DOHH2 (cell line): ENCODE data around the gene SCAP.

Experiments
- EZH2phosphoT487 ChIP-seq: fragments of 200-600 bp; sonication (generic); IDR thresholded peaks from 2 replicates; pipeline ENCODE4 v1.6.1; 2017; ENCODE audit warnings: borderline replicate concordance, mild to moderate bottlenecking, antibody characterized with exemption, low read length, moderate library complexity, mixed read lengths
- TF ChIP-seq, protein P1 (sequence below): fragments of 200-600 bp; sonication (generic); IDR thresholded peaks from one replicate; pipeline ENCODE4 v1.5.1; 2014; ENCODE audit warnings: antibody characterized with exemption, mild to moderate bottlenecking, low read depth, low read length; ENCODE audit not compliant: poor library complexity, severe bottlenecking

DNA sequence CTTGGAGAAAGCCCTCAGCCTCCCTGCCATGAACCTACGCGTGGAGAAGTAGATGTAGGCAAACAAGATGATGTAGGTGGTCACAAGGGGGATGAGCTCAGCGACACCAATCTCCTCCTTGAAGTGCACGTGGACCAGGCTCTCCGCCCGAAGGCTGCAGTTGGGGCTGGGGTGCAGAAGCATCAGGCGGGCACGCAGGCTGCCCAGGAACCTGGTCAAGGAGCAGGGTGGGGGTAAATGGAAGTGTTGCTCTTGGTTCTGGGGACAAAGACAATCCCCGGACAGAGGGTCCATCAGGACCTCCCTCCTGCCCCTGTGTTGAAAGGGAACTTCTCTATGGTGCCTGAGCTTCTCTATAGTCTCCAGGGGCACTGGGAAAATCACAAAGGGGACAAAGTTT, 49.8 kb downstream of the SCAP start:
- TF ChIP-seq, protein P1, sequence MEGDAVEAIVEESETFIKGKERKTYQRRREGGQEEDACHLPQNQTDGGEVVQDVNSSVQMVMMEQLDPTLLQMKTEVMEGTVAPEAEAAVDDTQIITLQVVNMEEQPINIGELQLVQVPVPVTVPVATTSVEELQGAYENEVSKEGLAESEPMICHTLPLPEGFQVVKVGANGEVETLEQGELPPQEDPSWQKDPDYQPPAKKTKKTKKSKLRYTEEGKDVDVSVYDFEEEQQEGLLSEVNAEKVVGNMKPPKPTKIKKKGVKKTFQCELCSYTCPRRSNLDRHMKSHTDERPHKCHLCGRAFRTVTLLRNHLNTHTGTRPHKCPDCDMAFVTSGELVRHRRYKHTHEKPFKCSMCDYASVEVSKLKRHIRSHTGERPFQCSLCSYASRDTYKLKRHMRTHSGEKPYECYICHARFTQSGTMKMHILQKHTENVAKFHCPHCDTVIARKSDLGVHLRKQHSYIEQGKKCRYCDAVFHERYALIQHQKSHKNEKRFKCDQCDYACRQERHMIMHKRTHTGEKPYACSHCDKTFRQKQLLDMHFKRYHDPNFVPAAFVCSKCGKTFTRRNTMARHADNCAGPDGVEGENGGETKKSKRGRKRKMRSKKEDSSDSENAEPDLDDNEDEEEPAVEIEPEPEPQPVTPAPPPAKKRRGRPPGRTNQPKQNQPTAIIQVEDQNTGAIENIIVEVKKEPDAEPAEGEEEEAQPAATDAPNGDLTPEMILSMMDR, result no peak
- no peak for TF ChIP-seq EZH2phosphoT487
